NCI-H2196 (cell line): Measurements from ENCODE around the gene WDR74.
"Not testable (repeated sequence)": the region's sequence is repeated elsewhere in the genome, so short reads cannot be mapped to it uniquely, and the experiment has no call there.

Experiments used
- DNase-seq: peaks from one replicate; lab custom pipeline; 2025; ENCODE audit not compliant: unreplicated experiment; lab: John Stamatoyannopoulos, UW

WDR74 gene

GRCh38 chr11:62839050-62839945 is at the start of gene WDR74:
Gene WDR74, minus strand, starts transcription at chr11:62839590. Its CDS starts 20 bp downstream, at chr11:62839570.
- DNase-seq: peak; percentile 93

DNA sequence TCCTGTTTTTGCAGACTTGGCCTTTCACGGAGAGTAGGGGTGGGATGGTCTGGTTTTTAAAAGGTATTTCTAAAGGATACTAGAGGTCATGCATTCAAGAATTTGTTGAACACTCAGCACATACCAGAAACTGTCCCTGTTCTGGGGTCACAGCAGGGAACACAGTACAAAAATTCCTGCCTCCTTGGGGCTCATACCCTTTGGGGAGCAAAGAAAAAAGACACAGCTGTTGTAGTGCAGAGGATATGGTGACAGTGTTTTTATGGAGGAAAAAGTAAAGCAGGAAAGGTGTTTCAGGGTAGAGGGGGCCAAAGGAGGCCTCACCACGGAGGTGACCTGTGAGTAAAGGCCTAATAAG is 49.7 kb upstream of the WDR74 start:
- no peak for DNase-seq

GRCh38 chr11:62888406-62888805 is 49.0 kb upstream of the WDR74 start:
- no peak for DNase-seq

DNA sequence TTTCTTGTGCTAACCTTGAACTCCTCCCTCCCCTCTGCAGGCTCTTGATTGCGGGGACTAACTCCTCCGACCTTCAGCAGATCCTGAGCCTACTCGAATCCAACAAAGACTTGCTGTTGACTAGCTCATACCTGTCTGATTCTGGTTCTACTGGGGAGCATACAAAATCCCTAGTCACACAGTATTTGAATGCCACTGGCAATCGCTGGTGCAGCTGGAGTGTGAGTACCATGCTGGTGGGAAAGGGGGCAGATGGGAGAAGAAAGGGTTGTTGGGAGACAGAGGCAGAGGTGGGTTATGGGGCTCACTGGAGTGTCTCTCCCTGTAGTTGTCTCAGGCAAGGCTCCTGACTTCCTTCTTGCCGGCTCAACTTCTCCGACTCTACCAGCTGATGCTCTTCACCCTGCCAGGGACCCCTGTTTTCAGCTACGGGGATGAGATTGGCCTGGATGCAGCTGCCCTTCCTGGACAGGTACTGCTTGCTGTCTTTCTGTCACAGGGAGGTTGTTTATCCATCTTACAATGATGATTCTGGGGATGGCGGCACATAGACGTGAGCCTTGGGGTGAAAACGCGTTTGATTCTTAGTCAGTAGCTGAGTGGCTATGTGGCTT is 45.9 kb upstream of the WDR74 start:
- no peak for DNase-seq

DNA sequence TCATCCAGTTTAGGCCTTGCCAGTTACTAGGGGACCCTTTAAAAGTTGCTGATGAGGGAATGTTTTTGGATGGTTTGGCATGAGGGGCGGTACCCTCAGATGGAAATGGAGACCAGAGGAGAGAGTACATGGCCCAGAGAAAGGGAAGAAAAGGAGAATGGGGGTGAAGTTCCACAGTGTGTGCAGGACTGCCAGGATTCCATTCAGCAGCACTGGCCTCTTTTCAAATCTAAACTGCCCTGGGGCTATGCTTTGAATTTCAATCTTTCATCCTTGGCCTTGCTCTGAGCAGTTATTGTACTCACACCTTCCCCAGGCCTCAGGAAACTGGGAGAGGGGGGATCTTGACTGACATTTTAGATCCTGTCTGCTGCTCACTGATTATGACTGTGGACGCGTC is 44.3 kb upstream of the WDR74 start:
- no peak for DNase-seq

GRCh38 chr11:62882788-62883501 is 43.6 kb upstream of the WDR74 start:
- DNase-seq: no peak

DNA sequence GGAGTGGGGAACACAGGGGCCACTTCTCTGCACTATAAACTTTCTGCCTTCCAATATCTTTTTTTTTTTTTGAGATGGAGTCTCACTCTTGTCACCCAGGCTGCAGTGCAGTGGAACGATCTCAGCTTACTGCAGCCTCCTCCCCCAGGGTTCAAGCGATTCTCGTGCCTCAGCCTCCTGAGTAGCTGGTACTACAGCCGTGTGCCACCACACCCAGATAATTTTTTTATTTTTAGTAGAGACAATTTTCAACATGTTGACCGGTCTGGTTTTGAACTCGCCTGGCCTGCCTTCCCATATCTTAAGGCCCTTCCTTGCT is 43.0 kb upstream of the WDR74 start:
- no peak for DNase-seq

GRCh38 chr11:62881579-62882430 is 42.4 kb upstream of the WDR74 start:
- DNase-seq: peak; percentile 93

DNA sequence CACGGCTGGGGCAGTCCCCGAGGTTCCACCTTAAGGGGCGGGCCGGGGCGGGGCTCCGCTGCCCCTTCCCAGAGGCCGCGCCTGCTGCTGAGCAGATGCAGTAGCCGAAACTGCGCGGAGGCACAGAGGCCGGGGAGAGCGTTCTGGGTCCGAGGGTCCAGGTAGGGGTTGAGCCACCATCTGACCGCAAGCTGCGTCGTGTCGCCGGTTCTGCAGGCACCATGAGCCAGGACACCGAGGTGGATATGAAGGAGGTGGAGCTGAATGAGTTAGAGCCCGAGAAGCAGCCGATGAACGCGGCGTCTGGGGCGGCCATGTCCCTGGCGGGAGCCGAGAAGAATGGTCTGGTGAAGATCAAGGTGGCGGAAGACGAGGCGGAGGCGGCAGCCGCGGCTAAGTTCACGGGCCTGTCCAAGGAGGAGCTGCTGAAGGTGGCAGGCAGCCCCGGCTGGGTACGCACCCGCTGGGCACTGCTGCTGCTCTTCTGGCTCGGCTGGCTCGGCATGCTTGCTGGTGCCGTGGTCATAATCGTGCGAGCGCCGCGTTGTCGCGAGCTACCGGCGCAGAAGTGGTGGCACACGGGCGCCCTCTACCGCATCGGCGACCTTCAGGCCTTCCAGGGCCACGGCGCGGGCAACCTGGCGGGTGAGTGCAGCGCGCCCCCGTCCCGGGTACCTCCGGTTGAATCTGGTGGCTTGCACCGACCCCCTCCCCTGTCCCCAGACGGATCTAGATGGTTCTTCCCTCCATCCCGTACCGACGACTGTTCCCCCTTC is 41.6 kb upstream of the WDR74 start, which contains the start of gene SLC3A2:
TSS of gene SLC3A2 (plus strand) at position 94 of the 776 bp plus-strand sequence. CDS start at position 222, 128 bp downstream.
- DNase-seq: peak; percentile 91

DNA sequence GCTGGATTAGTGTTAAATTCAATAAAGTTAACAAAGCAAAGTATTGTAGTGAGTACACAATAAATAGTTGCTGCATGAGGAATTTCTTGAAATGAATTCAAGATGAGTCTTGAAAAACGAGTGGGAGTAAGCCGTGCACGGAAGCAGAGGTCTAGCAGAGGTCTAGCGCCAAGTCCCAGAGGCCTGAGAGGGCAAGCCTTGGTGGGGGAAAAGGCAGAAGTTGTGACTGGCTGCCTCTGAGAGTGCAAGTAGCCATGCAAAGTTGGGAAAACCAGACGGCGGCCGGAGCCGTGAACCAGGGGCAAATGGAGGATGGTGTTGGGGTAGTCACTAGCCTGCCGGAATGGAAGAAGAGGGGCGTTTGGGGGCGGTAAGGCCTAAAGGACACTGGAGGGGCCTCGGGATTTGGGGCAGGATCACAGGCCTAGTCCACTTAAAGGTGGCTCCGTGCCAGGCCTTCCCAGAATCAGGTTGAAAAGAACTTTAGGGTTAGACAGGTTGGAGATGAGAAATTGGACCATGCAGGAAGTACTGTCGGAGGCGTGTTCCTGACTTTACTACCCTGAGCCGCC is 40.9 kb upstream of the WDR74 start:
- peak; percentile 28 for DNase-seq

- no peak for DNase-seq
These were observed 40.0 kb upstream of the WDR74 start for GRCh38 chr11:62879235-62879978.

DNA sequence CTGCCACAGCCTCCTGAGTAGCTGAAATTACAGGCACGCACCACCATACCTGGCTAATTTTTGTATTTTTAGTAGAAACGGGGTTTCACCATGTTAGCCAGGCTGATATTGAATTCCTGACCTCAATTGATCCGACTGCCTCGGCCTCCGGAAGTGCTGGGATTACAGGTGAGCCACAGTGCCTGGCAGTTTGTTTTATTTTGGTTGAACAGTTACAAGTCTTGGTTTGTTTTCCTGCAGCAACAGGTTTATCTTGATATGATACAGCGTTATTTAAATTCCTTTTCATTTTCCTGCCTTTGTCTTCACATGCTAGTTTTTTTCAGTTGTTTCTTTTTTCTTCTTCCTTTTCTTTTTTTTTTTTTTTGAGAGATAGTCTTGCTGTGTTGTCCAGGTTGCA is 37.3 kb upstream of the WDR74 start:
- DNase-seq: no peak

- no peak for DNase-seq
These were observed 36.5 kb upstream of the WDR74 start for GRCh38 chr11:62875698-62876478.

- DNase-seq: no peak
These were observed 35.5 kb upstream of the WDR74 start for GRCh38 chr11:62874851-62875250.

GRCh38 chr11:62865635-62866034 is 26.2 kb upstream of the WDR74 start:
- DNase-seq: no peak

- DNase-seq: no peak
These were observed 24.4 kb upstream of the WDR74 start for GRCh38 chr11:62863687-62864335.

GRCh38 chr11:62861564-62862192 is 22.3 kb upstream of the WDR74 start:
- not testable (repeated sequence) for DNase-seq
